ELR (cell line): ENCODE results near the gene SIX3.

Experiments used
- DNase-seq: peaks from one replicate; pipeline ENCODE4 v3.0.0-alpha.2; 2015; ENCODE audit warnings: low read depth

Gene SIX3

DNA sequence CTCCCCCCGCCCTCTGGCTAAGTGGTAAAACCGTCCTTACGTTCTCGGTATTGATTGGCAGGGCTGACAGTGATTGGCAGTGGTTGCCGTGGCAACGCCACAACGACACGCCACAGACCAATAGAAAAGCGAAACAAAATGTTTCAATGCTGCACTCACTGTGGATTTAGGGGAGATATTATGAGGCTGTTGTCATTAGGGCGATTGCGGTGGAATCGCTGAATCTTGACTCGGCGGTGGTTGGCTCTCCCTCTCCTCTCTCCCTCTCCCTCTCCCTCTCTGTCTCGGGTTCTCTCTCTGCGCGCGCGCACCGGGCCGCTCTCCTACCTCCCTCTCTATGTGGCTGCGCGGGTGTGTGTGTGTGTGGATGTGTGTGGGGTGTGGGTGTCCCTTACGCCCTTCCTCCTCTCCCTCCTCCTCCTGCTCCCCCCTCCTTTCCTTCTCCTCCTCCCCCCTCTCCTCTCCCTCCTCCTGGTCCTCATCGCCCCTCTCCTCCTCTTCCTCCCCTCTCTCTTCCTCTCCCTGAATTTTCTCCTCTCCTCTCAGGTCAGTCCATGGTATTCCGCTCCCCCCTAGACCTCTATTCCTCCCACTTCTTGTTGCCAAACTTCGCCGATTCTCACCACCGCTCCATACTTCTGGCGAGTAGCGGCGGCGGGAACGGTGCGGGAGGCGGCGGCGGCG is at the start of gene SIX3:
Gene SIX3 (plus strand): TSS at position 152 of the 684 bp plus-strand sequence. CDS start 403 bp downstream, at position 555.
- no peak for DNase-seq

DNA sequence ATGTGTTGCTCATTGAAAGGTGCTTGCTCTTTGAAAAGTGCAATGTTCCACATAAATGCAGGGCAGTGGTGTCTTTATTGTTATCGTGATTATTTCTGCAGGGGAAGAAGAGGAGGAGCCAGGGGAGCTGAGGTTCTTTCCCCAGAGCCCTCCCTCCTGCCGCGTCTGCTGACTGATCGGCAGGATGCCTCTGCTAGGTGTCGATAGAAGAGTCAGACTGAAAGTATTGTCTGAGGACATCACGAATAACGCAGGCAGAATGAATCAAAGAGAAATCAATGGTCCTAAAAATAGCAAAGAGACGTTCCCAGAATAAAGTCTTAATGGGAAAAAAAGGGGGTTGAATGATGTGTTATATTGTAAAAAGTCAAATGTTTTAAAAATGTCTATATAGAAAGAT is 47.4 kb upstream of the SIX3 start:
- DNase-seq, result no peak

DNA sequence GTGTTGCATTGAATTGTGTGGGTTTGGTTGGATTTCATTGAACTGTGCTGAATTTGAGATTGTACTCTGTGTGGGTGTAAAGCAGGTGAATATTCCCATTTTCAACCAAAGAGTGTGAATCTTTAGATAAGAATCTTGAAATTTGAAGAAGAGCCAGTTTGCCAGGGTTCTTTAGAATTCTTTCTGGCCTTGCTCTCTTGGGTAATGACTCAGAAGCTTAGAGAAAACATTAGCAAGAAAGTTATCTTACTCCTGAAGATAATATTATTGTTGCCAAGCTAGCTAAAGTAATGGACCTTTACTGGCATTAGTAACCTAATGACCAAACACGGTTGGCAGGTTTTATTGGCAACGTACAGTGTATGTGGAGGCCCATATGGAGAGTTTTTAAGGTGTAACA is 46.4 kb upstream of the SIX3 start:
- no peak for DNase-seq

DNA sequence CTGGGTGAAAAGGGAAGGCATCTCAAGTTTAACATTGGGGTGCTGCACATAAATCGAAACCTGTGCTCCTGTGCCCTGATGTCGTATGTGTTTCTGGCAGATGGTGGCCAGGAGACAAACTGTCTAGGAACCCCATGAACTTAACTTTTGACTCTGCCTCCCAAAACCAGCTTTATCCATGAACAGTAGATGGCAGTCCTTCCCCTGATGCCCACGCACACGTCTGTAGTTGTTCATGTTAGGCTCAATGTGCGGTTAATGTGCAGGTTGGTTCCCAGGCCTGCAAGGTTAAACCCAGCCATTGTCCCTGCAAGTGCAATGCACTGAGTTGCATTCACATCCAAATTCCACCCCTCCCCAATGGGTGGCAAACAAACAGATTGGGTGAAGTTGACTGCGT is 44.1 kb upstream of the SIX3 start:
- peak; percentile 9 for DNase-seq

DNA sequence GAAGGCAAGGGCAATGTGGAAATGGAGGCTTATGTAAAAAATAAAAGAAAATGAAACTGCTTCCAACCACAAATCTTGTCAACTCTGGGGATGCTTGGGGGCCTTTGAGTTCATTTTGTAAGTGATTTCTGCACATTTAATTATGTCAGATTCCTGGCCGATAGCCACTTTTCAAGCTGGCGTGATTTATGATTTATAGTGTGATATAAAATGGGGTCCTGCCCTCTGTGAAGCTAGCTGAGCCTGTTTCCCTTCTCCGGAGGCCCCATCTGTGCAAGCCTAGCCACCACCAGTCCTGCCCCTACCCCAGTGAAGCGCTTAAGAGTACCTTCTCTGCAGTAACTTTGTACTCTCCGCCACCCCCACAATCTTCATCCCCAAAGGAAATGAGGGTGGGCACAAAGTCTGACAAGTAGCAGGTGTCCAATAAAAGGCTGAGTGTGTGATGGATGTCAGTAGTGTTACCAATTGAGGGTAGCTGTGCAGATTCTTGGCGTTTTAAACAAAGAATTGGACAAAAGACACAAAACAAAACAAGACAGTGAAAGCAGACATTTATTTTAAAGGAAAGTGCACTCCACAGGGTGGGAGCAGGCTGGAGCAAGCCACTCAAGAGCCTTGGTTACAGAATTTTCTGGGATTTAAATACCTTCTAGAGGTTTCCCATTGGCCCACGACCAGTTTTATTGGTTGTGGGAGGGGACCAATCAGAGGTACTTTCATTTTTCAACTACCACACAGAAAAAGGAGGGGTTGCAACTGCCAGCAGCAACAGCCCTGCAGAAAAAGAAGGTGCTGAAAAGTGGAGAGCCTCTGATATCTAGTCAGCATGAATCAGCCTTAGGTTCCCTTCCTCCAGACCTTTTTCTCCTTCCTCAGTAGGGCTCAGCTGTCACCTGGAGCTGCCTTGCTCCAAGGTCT is 39.0 kb upstream of the SIX3 start:
- DNase-seq, result no peak

DNA sequence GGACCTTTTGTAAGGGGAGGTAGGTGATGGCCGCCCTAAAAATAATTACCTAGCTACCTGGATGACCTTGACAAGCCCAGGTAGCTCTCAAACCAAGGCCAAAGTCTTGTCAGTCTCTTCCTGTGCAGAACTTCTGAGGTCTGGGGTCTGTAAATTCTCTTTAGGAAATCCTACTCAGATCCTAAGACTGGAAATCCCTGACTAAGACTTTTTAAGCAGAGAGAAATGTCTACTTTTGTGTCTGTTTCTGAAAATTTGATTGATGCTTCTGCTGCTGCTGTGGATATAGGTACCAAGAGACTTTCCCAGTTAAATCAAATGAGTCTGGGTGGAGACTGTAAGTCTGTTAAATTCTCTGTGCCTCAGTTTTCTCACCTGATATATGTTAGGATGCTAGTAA is 36.9 kb upstream of the SIX3 start:
- DNase-seq, result no peak

DNA sequence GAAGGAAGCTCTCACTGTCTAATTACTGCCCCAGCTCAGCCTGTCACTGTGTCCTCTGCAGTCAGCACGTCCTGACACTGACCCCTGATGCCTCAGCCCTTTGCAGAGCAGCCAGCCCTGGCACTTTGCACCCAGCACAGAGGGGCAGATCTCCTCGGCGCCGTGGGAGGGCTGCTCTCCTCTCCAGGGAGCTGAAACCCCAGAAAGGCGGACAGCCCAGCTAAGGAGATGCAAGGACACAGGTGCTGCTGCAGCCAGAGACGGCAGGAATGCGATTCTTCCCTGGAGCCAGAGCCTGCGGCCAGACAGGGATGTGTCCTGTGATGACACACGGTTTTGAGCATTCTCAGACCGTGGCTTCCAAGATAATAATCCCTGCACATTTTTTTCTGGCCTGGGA is 34.5 kb upstream of the SIX3 start:
- DNase-seq, result peak; percentile 32

DNA sequence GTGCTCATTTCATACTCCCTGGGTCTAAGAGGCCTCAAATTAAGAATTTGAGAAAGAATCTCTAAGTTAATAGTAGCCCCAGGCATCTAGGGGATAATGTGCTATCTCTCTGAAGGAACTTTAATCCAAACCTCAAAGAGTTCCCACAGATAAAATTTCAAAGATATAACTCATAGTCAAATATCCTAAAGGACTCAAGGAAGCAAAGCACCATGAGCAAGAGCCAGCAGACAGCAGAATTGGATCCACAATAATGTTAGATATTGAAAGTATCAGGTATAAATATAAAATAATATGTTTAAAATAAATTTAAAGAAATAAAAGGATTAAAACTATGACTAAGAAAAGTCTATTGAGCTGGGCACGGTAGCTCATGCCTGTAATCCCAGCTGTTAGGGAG is 31.7 kb upstream of the SIX3 start:
- no peak for DNase-seq

DNA sequence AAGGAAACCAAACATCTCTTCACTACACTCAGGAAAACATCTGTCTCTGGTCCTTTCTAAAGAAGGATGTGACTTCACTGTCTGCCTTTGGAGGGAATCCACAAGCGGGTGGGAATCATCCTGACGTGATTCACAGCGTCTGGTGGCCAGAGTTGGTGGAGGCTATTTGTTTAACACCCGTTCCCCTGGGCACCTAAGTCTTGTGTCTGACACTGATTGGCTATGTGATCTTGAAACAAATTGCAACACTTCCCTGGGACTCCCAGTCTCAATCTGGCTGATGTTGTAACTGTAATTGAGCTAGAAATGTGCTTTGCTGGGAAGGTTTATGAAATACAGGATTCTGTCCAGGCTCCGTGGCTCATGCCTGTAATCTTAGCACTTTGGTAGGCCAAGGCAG is 28.8 kb upstream of the SIX3 start:
- peak; percentile 32 for DNase-seq

DNA sequence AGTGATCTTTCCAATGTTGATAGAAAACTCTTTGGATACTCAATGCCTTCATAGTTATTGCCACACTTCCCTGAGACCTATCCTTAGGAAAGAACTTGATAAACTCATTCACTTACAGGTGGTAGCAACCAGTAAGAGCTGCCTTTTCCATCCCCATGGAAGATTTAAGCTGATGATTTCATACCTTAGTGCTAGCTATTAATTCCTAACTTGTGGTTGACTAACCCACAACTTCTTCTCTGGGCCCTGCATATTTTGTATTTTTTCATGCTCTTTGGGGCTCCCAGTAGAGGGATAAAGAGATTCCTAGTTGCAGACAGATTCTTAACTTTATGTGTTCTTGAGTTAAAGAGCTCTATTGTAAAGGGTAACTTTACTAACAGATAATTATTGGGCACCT is 25.2 kb upstream of the SIX3 start:
- DNase-seq, result no peak

DNA sequence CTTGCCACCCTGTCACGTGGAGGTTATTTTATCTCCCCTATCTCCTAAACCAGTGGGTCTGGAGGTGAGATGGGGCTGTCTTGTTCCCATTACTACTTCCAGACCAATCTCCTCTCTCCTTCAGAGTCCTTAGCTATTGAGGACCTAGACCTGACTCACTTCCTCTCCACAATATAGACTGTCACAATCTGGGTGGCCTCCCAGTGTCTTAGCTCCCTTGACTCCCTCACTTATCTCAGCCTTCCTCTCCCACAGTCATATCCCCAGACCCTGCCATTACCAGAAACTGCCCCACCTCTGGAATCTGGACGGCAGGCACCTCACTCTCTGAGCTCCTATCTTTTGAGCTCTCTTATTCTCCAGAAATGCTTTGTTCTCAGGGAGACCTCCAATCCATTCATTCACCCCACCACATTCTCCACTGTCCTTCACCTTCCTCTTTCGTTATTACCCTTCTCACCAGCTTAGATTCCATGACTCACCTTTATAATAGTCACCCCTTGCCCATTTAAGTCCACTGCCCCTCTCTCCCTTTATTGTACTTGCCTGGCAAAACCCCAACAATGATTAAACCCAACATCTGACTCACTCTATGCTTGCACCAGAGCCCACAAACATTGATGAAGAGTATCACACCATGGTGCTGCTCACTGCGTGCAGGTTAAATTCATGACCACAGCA is 23.3 kb upstream of the SIX3 start:
- DNase-seq, result peak; percentile 36

DNA sequence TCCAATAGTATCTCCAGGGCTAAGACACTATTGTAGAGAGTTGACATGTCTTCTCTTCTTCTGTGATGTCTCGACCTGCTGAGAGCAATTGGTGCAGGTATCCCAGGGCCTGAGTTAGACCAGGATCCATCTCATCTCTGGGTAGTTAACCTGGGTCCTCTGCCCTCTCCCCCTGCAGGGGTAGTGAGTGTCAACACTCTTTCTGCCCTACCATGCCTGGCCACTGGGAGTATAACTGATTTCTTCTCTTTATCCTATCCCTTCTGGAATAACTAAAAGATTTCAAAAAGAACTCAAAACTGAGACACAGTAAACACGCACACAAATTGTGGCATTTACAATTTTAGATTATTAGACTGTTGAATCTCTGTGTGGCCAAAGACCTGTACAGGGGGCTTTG is 20.8 kb upstream of the SIX3 start:
- DNase-seq, result no peak

DNA sequence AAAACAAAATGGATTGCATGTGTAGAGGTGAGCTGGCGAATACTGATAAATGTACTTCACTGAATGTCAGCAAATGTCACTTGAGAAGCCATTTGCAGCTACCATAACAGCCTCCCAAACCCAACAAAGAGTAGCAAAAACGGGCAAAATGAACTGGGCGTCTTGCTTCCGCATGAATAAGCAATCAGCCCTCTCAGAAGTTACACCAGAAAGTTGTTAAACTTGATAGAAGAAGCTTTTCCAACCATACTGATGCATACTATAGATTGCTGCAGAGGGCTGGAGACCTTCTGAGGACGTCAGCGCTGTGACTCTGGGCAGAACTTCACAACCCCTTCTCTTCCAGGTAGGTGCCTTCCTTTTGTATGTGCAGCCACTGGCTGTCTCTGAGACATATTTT is 18.7 kb upstream of the SIX3 start:
- no peak for DNase-seq

DNA sequence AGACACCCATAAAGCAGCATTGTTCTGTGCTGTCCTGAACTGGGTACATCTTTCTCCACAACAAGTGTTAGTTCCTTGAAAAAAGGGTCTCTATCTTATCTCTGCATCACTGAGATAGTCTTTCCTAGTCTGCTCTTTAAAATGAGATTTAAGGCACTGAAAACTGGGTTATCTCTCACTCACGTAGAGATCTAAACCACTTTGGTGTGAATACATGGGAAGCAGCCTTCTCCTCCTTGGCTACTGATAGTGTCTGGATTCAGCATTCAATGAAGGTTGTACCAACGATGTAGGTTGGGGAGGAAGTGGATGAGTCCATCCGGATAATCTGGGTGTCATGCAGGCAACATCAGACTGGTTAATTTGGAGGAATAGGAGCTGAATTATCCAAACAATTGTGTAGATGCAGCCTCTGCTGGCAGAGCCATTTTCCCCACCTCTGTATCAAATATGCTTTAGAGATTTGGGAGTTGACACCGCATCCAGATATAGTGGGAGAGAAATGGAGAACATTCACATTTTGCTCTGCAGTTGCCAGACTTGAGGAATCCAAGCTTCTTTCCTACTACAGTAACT is 15.9 kb upstream of the SIX3 start:
- no peak for DNase-seq

DNA sequence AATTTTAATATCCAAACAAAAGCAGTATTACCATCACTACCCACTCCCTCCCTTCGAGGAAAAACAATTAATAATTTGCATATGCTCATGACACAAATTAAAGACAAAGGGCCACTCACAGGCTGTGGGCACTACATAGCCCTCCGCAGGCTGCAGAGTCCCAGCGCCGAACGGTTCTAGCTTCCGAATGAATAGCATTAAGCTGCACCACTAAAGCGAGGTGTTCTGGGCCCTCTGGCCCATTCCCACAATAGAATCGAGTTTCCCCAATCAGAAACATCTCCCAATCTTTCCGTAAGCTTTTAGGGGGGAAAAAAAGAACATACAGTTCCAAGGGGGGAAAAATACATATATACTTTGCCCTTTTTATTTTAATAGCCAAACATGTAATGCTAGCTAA is 14.5 kb upstream of the SIX3 start:
- DNase-seq, result no peak

DNA sequence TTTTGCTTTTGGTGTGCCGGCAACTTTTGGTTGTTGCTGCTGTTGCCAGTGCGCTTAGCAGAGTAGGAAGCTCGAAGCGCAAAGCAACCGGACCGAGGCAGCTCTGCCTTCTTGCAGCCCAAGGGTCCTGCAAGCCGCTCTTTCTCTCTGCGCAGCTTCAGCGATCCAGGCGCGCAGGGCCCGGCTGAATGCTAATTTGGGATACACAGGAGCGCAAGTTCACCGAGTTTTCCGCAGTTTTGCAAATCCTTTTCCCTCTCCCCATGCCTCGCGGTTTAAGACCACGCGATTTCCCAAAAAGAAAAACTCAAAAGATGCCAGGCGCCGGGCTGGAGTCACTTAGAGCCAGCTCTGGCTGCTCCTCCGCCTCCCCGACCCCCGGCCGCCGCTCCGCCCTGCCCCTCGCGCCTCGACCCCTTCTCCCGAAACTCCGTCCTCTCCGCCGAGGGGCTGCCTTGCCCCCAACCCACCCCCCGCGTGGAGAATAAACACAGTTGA is 13.5 kb upstream of the SIX3 start:
- DNase-seq, result no peak

DNA sequence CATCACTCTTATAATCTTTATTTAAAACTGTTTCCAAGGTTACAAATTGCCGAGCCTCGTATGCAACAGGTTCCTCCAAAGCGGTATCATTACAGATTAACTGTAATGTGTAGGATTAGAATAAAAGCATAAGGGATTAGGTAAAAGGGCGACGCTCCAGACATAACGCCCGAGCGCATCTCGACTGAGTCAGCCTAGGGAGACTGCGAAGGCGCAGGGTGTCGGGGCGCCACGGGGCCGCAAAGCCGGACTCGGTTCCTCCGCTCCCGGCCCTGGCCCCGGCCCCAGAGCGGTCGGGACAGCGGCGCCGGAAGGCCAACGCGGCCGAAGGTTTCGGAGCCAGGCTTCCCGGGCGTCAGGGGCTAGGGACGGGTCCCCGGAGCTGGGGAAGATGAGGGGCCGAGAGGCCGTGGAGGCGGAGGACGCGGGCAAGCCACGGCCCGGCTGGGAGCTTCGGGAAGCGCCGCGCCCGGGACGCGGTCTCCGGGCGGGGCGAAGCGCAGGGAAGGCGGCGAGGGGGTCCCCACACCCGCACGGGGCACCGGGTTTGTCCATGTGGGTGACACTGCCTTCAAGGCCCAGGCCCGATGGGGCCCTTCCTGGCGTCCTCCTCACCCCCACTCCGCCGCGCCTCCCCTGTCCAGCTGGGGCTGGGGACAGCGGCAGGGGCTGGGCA is 12.9 kb upstream of the SIX3 start:
- no peak for DNase-seq

DNA sequence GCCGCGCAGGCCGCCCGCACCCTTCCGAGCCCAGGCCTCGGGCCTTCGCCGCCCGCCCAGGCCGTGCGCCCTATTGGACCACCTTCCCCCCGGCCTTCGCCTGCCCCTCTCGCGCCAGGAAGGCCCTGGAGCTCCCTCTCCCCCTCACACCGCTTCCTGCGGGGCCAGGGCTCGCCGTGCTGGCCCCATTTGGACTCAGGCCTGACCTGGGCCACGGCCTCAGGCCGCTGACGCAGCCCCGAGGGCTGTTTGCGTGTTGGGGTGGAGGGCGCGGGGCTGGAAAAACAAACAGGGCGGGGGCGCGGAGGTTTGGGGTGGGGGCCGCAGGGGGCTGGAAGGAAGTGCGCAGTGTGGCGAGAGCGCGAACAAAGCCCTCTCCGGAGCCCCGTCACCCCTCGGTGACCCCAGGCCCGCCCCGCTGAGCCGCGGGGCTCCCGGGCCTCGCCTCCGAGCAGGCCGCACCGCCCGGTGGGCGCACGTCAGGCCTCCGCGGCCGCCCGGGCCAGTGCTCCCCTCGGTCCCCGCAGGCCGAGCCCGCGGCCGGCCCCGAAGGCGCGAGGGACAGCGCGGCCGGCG is 12.3 kb upstream of the SIX3 start:
- no peak for DNase-seq

DNA sequence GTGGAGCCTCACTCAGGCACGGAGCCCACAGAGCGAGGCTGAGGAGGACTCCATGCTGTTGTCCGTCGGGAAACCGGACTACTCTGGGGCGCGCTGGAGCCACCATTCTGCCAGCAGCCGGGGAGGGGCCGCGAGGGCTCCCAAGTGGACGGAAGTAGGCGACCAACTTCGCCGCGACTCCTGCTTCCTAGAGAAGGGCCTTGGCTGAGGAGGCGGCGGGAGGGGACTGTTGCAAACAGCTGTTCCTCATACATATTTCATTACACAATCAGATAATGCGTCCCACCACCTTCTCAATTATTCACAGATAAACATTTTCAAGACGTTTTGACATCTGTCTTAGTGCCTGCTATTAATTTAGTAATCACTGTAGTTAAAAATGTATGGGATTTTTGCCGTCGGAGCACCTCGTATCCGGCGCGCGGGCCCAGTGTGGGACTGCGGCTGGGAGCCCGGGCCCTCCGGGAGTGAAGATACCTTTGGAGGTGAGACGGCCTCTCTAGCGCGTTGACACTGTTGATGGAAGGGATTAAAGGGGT is 11.7 kb upstream of the SIX3 start:
- DNase-seq, result no peak

DNA sequence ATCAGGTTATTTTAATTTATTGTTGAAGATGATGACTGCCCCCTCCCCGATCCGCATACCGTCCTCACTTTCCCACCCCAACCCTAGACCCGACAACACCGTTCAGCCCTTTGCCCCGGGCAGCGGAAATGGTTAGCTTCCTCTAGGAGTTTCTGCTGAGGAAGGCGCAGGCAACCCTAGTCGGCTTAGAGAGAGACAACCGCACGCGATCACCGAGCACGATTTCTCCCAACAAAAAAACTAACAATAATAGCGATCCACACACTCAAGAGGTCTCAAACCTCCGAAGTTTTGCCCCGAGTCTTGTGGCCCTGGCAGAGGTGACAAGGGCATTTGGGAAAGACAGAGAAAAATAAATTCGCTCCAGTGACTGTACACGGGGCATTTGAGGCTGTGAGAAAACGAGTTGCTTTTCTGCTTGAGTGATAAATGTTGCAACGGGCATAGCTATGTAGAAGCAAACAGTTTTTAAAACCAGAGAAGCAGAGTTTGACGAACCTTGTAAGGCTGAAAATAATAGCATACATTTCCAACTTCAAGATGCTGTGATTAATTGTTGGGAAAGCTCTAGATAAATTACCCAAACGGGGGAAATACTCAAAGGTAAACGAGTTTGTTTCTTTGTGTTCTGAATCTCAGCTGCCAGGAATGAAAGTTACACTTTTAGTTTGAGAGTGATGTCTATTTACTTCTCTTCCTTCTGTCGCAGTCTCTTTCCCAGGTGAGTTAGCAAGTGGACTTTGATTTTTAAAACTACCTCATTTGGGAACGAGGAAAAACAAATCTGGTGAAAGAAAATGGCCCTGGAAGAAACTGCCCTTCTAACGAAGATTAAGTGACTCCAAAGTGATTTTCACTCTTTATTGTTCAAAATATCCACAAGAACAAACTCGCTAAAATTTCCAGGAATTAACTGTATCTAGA is 11.0 kb upstream of the SIX3 start:
- no peak for DNase-seq
